Amygdala (tissue), 56 donors: ENCODE measurements around the gene CRHR1.
"Not testable (repeated sequence)": the region's sequence is repeated elsewhere in the genome, so short reads cannot be mapped to it uniquely, and the experiment has no call there.

Experiments
- DNase-seq, 56 donors: peaks; one replicate each; lab custom pipeline; 2025; lab: John Stamatoyannopoulos, UW

The CRHR1 gene

DNA sequence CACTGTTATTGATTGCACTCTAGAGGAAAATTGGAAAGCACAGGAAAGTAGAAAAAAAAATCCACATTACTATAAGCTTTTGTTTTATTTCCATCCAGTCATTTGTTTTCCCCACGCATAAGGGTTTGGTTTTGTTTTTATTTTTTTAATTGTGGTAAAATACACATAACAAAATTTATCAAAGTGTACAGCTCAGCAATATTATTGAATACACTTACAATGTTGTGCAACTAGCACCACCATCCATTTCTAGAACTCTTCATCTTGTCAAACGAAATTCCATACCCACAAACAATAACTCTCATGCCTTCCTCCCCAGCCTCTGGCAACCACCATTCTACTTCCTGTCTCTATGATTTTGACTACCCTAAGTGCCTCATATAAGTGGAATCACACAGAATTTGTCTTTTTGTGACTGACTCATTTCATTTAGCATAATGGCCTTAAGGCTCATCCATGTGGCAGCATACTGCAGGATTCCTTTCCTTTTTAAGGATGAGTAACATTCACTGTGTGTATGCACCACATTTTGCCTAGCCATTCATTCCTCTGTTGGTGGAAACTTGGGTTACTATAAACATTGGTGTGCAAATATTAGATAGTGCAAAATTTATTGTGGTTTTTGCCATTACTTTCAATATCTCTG is 71.7 kb downstream of the CRHR1 start:
- DNase-seq, result no peak

DNA sequence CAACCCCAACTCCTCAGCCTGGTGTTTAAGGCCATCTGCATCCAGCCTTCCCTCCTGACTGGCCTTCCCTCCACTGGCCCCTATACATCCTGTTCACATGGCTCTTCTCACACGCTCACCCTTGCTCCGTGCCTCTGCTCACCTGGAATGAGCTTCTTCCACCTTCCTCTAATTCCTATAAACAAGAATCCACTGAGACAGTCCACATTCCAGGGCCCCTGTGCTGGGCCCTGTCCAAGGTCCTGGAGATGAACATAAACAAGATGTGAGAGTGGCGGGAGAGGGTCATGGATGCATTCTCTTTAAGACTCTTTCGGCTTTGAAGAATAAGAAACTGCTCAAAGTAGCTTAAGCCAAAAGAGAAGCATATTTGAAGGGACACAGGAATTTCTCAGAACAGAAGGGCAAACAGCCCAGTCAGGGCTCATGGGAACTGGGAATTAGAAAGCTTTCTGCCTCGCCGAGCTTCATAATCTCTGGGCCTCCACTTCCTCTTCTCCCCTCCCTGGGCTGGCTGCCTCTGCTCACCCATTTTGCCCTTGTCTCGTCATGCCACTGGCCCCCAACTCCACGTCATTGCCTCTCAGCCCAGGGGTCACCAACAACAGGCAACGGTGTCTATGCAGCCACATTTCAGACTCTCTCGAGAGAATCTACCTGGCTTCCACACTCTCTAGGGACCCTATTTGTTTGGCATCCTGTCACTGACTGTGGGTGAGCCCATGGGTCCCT is 74.0 kb downstream of the CRHR1 start:
- peak in 2 of 56 donors; percentile 15 to 21 for DNase-seq

GRCh38 chr17:45861165-45861564 is 77.0 kb downstream of the CRHR1 start:
- peak in 2 of 56 donors; percentile 9 to 11 for DNase-seq

GRCh38 chr17:45862127-45862526 is 78.0 kb downstream of the CRHR1 start:
- not testable (repeated sequence) for DNase-seq

- DNase-seq, result no peak
Measured at GRCh38 chr17:45863857-45864654, 79.9 kb downstream of the CRHR1 start.

DNA sequence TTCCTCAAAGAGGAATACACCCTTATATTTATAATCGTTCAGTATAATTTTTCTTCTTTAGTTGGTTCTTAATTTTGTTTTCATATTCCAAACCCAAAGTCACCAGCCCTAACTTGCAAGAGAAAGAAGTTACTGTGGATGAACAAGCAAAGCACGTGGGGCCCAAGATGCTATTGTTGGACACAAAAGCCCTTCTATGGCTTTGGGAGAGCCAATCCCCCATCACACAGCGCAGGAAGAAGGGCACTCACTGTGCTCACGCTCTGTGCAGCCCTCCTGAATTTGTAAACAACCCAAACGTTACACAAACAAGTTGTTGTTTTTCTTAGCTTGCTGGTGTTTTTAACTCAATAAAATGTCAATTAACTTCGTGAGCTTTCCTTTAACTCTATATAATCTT is 83.1 kb downstream of the CRHR1 start:
- DNase-seq, result peak in 47 of 56 donors; percentile 11 to 87 (median 55)

DNA sequence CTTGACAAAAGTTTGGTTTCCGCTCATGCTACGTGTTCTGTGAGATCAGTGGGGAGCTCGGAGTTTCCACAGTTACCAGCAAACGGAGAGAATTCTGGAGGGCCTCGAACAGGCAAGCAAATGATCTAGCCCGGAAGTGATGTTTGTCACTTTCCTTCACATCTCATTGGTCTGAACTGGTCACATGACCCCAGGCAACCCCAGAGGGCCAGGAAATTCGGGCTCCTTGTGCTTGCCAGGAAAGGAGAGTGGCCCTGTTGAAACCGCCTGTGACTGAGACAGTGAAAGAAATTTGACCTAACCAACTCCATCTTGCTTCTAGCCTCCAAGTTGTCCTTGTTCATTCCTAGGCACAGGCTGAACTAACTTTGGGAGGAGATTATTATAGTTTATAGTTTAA is 83.6 kb downstream of the CRHR1 start:
- DNase-seq, result peak in 15 of 56 donors; percentile 3 to 42 (median 24)

GRCh38 chr17:45868276-45868675 is 84.2 kb downstream of the CRHR1 start:
- DNase-seq, result no peak

- DNase-seq, result no peak
Measured at GRCh38 chr17:45869676-45870341, 85.7 kb downstream of the CRHR1 start.

DNA sequence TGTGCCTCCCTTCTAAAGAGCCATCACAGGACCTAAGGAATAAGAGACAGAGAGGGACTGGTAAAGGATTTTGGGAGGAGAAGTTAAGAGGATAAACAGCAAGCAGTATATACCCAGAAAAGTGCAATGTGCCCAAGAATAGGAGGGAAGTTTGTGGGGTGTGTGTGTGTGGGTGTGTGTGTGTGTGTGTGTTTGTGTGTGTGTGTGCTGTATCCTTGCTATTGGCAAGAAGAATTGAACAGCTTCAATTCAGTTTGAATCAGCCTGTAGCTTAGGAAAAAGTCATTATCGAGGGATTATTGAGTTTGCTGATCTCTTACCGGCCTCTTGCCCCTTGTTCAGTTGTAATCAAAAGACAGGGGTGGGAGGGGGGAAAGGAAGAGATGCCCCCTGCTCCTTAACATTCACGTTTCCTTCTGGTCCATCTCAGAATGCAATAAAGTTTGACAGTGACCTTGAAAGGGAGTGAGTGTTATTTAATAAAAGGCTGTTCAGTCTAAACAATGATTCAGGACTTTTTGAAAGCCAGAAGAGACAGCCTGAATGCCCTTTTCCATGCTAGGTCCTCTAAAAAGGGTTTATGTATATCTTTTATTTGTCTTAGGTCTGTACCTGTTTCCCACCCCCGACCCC is 86.3 kb downstream of the CRHR1 start:
- peak in 1 of 56 donors; percentile 5 for DNase-seq

DNA sequence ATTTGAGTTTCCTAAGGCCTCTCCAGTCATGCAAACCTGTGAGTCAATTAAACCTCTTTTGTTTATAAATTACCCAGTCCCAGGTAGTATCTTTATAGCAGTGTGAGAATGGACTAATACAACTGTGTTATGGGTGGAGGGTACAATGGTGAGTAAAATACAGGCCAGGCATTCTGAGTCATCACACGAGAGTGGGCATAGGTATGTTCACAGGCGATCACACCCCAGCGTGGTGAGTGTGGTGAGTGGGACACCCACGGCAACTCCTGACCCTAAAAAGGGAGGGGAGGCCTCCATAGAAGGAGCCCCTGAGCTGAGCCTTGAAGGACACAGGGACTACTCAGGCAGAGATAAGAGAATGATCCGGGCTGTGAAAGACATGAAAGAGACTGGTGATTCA is 87.6 kb downstream of the CRHR1 start:
- DNase-seq, result no peak

DNA sequence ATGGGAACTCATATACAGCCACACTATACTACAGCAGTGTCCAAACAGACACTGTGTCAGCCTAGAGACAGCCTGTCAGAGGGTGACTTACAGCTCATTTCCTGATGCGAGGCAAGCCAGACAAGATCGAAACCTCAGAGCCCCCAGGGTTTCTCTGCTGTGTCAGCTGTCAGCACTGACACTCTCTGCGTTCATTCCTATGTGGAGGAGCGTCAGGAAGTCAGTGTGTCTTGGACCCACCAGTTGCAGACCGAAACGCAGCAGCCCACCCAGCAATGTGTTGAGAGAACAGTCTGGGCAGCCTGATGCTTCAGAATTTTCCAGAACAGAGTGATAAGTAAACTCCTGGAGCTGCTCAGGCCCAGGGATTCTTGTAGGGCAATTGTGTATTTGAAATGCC is 89.6 kb downstream of the CRHR1 start:
- no peak for DNase-seq

DNA sequence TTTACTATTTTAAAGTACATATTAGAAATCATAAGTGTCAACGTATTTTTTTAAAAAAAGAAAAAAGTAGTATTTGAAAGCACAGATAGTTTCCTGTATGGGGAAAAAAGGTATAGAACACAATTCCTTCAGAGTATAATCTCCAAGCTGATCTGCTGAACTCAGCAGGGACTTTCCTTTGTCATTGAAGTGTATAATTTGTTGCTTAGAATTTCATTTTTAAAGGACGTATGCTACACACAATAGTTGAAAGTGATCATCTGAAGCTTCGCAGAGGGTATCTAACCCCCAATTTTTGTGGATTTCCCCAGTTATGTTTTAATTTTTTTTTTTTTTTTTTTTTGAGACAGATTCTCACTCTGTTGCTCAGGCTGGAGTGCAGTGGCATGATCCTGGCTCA is 90.0 kb downstream of the CRHR1 start:
- no peak for DNase-seq

- DNase-seq, result no peak
Measured at GRCh38 chr17:45876539-45876938, 92.4 kb downstream of the CRHR1 start.

DNA sequence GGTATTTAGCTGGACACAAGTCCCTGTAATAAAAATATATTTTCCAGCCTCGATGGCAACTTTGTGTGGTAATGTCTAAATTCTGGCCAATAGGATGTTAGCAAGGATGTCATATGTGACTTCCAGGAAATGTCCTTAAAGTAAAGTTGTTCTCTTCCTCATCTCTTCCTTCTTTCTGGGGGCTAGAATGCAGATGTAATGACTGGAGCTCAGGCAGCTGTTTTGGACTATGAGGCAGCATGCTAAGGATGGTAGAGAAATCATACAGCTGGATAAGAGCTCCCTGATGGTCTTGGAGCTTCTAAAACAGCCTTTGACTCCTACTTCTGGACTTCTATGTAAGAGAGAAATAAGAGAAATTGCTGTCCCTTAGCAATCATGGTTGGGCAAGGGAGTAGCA is 93.3 kb downstream of the CRHR1 start:
- DNase-seq, result no peak

- no peak for DNase-seq
Measured at GRCh38 chr17:45883063-45883462, 98.9 kb downstream of the CRHR1 start.
